Mucosa of descending colon (tissue), 3 donors: ENCODE measurements around the gene TMEM170B. TPM values are rescaled to one million over a fixed set of nuclear protein-coding genes. Genes with fewer than 3 reads are reported as not detected.

Experiments
- ATAC-seq: fragments of 200-7000 bp; cut with Tn5 transposase; one replicate; pipeline ENCODE4 v1.9.1; 2020; ENCODE audit warnings: mild to moderate bottlenecking, moderate library complexity
- DNase-seq, 3 donors: peaks; one replicate each; pipeline ENCODE4 v3.0.0-alpha.2; 2020
- H3K36me3 ChIP-seq: fragments of 200-600 bp; one replicate; pipeline ENCODE4 v1.8.0; 2021; ENCODE audit warnings: low read depth, mild to moderate bottlenecking
- H3K4me1 ChIP-seq: fragments of 200-600 bp; one replicate; pipeline ENCODE4 v1.8.0; 2021; ENCODE audit warnings: low read depth, mild to moderate bottlenecking
- H3K4me3 ChIP-seq: fragments of 200-600 bp; one replicate; pipeline ENCODE4 v1.8.0; 2021; ENCODE audit warnings: mild to moderate bottlenecking
- H3K9me3 ChIP-seq: fragments of 200-600 bp; one replicate; pipeline ENCODE4 v1.8.0; 2021; ENCODE audit warnings: mild to moderate bottlenecking
- intact Hi-C, 2 donors: fragments of 100-400 bp; cut with DNase I in 1 of 2; cut with micrococcal nuclease in 1 of 2; formaldehyde crosslinking; loops; one replicate each; pipeline versions ENCODE4 v1.11.0 to v1.11.1; 2022; cut with DNase I, micrococcal nuclease
- total RNA-seq, 3 donors: library from RNA; stranded (reverse); fragmentation: NEBNext Ultra II Directional in 2 of 3; extraction: Animal tissue kit (Norgen Biotek cat#: 25700) in 2 of 3; gene quantifications; one replicate each; pipeline versions ENCODE4 v1.2.1 to v1.2.4, GENCODE V29; 2021 to 2023
- TF ChIP-seq, protein P1 (sequence below): fragments of 200-600 bp; IDR thresholded peaks from one replicate; pipeline ENCODE4 v1.8.0; 2022; ENCODE audit warnings: antibody characterized with exemption, mild to moderate bottlenecking
- donor health status: DM: no; HTN: no; CAD: no; lungs with moderate emphysema.
- donor health status: DM: no; HTN: no; CAD: no.
- donor health status: DM: no; HTN: yes; CAD: no.

Gene TMEM170B
- total RNA-seq, 3 donors from 2014 or later = 0.98 to 9.0 (median 2.0) TPM

DNA sequence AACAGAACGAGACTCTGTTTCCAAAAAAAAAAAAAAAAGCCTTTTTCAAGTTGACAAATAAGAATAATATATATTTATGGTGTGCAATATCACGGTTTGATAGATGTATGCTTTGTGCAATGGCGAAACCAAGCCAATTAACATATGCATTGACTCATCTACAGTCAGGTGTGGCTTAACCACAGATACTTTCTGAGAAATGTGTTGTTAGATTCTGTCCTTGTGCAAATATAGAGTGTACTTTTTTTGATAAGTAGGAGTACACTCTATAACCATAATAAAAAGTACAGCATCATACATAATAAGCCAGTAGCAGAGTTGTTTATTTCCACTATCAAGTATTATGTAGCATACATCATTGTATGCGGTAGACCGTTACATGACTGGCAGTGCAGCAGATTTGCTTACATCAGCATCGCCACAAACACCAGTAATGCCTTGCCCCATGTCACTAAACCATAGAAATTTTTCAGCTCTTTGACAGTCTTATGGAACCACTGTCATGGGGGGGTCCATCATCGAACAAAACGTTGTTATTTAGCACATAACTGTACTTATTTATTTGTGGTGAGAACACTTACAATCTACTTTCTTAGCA is 59.2 kb downstream of the TMEM170B start:
- TF ChIP-seq, protein P1, sequence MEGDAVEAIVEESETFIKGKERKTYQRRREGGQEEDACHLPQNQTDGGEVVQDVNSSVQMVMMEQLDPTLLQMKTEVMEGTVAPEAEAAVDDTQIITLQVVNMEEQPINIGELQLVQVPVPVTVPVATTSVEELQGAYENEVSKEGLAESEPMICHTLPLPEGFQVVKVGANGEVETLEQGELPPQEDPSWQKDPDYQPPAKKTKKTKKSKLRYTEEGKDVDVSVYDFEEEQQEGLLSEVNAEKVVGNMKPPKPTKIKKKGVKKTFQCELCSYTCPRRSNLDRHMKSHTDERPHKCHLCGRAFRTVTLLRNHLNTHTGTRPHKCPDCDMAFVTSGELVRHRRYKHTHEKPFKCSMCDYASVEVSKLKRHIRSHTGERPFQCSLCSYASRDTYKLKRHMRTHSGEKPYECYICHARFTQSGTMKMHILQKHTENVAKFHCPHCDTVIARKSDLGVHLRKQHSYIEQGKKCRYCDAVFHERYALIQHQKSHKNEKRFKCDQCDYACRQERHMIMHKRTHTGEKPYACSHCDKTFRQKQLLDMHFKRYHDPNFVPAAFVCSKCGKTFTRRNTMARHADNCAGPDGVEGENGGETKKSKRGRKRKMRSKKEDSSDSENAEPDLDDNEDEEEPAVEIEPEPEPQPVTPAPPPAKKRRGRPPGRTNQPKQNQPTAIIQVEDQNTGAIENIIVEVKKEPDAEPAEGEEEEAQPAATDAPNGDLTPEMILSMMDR = no peak

DNA sequence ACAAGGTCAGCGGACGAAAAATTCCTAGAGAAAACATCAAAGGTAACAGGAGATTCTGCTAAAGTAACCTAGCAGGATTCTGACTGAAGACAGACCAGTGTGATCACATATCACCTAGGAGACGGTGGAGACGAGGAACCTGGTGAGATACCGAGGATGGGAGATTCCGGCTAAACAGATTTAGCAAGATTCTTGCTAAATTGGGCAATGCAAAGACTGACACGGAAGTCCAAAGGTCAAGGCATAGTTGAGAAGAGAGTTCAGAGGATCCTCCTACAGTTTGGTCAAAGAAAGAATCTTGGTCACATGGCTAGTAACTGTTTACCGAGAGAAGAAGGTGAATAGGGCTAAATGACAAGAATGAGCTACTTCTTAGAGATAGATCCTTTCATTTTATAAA is 61.1 kb downstream of the TMEM170B start:
- ATAC-seq (peak; percentile 38), DNase-seq (no peak)
- intact Hi-C loops = no loop called here
- Histone ChIP-seq H3K4me3 (no peak overlapping the region), H3K9me3 (no peaks in the 10 kb centered on the region), H3K4me1 (no peaks in the 10 kb centered on the region), H3K36me3 (no peaks in the 10 kb centered on the region)
- TF ChIP-seq, protein P1 = no peak

More for the DNA sequence above, 59.2 kb downstream of the TMEM170B start:
- Histone ChIP-seq H3K4me1 (no peaks in the 10 kb centered on the region), H3K4me3 (no peak overlapping the region), H3K9me3 (no peaks in the 10 kb centered on the region), H3K36me3 (no peaks in the 10 kb centered on the region)
- DNase-seq = no peak
- intact Hi-C loops = no loop called here
- ATAC-seq = no peak

DNA sequence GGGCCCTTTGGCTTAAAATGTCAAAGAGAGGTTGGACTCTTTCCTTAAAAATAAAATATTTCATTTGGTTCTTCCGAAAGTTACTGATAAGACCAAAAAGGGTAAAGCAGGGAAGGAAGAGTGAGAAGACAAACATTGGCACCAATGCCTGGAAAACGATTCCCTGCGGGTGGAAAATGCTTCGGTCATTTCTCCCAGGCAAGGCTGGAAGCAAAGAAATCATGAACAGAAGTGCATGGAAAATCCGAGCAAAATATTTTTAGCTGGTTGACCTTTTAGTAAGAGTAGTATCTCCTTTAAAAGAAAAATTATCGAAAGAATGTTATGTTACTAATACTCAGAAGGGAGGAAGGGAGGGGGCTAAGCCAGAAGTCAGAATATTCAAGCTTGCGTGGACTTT is 62.7 kb downstream of the TMEM170B start:
- intact Hi-C loops = no loop called here
- Histone ChIP-seq H3K9me3 (no peaks in the 10 kb centered on the region), H3K4me3 (no peak overlapping the region), H3K4me1 (no peaks in the 10 kb centered on the region), H3K36me3 (no peaks in the 10 kb centered on the region)
- TF ChIP-seq, protein P1 = no peak
- DNase-seq (no peak), ATAC-seq (no peak)

DNA sequence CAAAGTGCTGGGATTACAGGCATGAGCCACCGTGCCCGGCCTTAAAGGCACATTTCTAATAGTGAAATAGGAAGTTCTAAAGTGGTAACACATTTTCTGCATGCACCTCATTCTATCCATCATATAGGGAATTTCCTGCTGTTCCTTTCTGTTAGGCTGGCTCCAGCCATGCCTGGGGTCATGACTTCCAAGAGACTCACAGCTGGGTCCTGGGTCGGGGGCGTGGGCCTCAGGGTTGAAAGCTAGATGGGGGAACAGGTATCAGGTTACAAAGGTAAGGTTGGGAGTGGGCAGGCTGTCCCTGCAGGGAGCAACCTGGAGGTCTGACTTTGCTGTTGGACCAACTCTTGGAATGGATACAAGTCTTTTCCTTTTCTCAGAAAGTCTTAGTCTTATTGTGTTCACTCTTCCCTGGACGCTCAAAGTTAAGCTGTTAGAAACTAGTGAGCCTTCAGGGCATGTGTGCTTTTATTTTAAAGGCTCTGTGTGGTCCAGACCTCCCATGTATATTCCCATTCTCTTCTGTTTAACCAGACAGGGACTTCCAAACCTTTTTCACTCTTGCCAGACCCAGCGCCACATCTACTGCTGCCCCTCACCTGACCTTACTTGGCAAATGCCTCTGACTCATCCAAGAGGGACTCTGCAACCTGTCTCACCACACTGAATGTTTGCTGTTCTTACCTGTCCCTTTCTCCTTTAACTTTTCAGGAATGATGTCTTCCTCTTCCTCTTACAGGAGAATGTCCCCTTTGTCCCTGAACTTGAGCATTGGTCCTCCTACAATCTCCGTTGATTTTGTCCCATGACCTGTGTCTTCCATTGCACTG is 64.4 kb downstream of the TMEM170B start:
- H3K9me3 ChIP-seq = no peaks in the 10 kb centered on the region
- no peak overlapping the region for H3K4me3 ChIP-seq
- no peaks in the 10 kb centered on the region for H3K36me3 ChIP-seq
- no peak for ATAC-seq
- H3K4me1 ChIP-seq = no peaks in the 10 kb centered on the region
- no peak for DNase-seq
- TF ChIP-seq, protein P1 = no peak
- intact Hi-C loops = no loop called here

DNA sequence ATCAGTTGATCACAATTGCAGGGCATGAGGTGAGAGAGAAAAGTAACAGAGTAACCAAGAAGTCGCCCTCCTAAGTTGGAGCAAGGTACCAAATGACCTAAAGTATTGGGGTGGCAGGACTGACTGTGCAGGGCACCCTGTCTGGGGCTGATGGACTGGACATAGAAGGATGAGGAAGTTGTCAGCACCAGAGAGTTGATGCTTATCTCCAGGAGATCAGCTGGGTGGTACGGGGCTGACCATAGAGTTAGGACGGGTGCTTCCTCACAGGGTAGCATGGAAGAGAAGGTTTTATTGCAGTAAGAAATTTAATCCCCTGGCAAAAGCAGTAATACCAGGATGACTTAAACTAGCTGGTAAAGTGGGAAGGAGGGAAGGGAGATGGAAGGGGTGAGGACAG is 66.7 kb downstream of the TMEM170B start:
- intact Hi-C loops = no loop called here
- TF ChIP-seq, protein P1 = no peak
- DNase-seq = no peak
- Histone ChIP-seq H3K4me3 (no peak overlapping the region), H3K36me3 (no peaks in the 10 kb centered on the region), H3K4me1 (no peaks in the 10 kb centered on the region), H3K9me3 (no peaks in the 10 kb centered on the region)
- no peak for ATAC-seq
